ENCODE data around the gene NKPD1.

Gene NKPD1

GRCh38 chr19:45117671-45118070 lies 43.1 kb downstream of the NKPD1 start:
- TF ChIP-seq REST (IDR thresholded peaks at IDR 0.05; ENCODE audit: low read depth), result no peak
- no peak for TF ChIP-seq TEAD4 (IDR thresholded peaks at IDR 0.05)
- TF ChIP-seq YY1 (IDR thresholded peaks at IDR 0.05; ENCODE audit: low read depth), result no peak
- TF ChIP-seq TCF12 (IDR thresholded peaks at IDR 0.05; ENCODE audit: low read depth), result no peak
- TF ChIP-seq MAX (IDR thresholded peaks at IDR 0.05), result no peak
- no peak for TF ChIP-seq CEBPB (IDR thresholded peaks at IDR 0.05)
- no peak for TF ChIP-seq FOXM1 (IDR thresholded peaks at IDR 0.05; ENCODE audit: borderline replicate concordance, low read depth)
- no peak for TF ChIP-seq ZBTB7A (IDR thresholded peaks at IDR 0.05; ENCODE audit: low read depth)
- TF ChIP-seq RAD21 (IDR thresholded peaks at IDR 0.05; ENCODE audit: low read depth), result no peak

- no peak for TF ChIP-seq REST (IDR thresholded peaks at IDR 0.05; ENCODE audit: low read depth)
- no peak for TF ChIP-seq TEAD4 (IDR thresholded peaks at IDR 0.05)
- no peak for TF ChIP-seq EGR1 (IDR thresholded peaks at IDR 0.05)
These were observed 43.6 kb downstream of the NKPD1 start for GRCh38 chr19:45117167-45117594.

- no peak for TF ChIP-seq EGR1 (IDR thresholded peaks at IDR 0.05)
- TF ChIP-seq CEBPB (IDR thresholded peaks at IDR 0.05), result no peak
- TF ChIP-seq TAF1 (IDR thresholded peaks at IDR 0.05; ENCODE audit: low read depth), result no peak
- no peak for TF ChIP-seq RAD21 (IDR thresholded peaks at IDR 0.05; ENCODE audit: low read depth)
- no peak for TF ChIP-seq REST (IDR thresholded peaks at IDR 0.05; ENCODE audit: low read depth)
- TF ChIP-seq MAX (IDR thresholded peaks at IDR 0.05), result no peak
- TF ChIP-seq FOXM1 (IDR thresholded peaks at IDR 0.05; ENCODE audit: borderline replicate concordance, low read depth), result no peak
- TF ChIP-seq YY1 (IDR thresholded peaks at IDR 0.05; ENCODE audit: low read depth), result no peak
- no peak for TF ChIP-seq USF1 (IDR thresholded peaks at IDR 0.05)
- no peak for TF ChIP-seq ZBTB7A (IDR thresholded peaks at IDR 0.05; ENCODE audit: low read depth)
- no peak for TF ChIP-seq CREB1 (IDR thresholded peaks at IDR 0.05; ENCODE audit: low read depth)
- TF ChIP-seq TCF12 (IDR thresholded peaks at IDR 0.05; ENCODE audit: low read depth), result no peak
- TF ChIP-seq NFIC (IDR thresholded peaks at IDR 0.05), result no peak
These were observed 44.8 kb downstream of the NKPD1 start for GRCh38 chr19:45115809-45116615.

- TF ChIP-seq EP300 (IDR thresholded peaks at IDR 0.05; ENCODE audit: borderline replicate concordance) (no peak), YY1 (IDR thresholded peaks at IDR 0.05; ENCODE audit: low read depth) (no peak), CEBPB (IDR thresholded peaks at IDR 0.05) (no peak), ZBTB7A (IDR thresholded peaks at IDR 0.05; ENCODE audit: low read depth) (no peak), MAX (IDR thresholded peaks at IDR 0.05) (no peak), EGR1 (IDR thresholded peaks at IDR 0.05) (no peak), TAF1 (IDR thresholded peaks at IDR 0.05; ENCODE audit: low read depth) (no peak), TCF12 (IDR thresholded peaks at IDR 0.05; ENCODE audit: low read depth) (no peak), USF1 (IDR thresholded peaks at IDR 0.05) (no peak), FOXM1 (IDR thresholded peaks at IDR 0.05; ENCODE audit: borderline replicate concordance, low read depth) (no peak), NFIC (IDR thresholded peaks at IDR 0.05) (no peak), REST (IDR thresholded peaks at IDR 0.05; ENCODE audit: low read depth) (no peak), CREB1 (IDR thresholded peaks at IDR 0.05; ENCODE audit: low read depth) (no peak), TEAD4 (IDR thresholded peaks at IDR 0.05) (no peak), RAD21 (IDR thresholded peaks at IDR 0.05; ENCODE audit: low read depth) (no peak)
These were observed 46.7 kb downstream of the NKPD1 start for GRCh38 chr19:45114116-45114515.
